ENCODE measurements around the gene SYNJ2.

Gene SYNJ2

GRCh38 chr6:158030380-158031300 lies 49.0 kb downstream of the SYNJ2 start:
- no peak for DNase-seq

GRCh38 chr6:158031381-158032353 lies 50.0 kb downstream of the SYNJ2 start:
- DNase-seq: no peak

- DNase-seq: no peak
Measured at GRCh38 chr6:158032354-158032733, 50.7 kb downstream of the SYNJ2 start.

GRCh38 chr6:158033077-158033750 lies 51.6 kb downstream of the SYNJ2 start:
- no peak for DNase-seq

GRCh38 chr6:158033751-158034702 lies 52.4 kb downstream of the SYNJ2 start:
- no peak for DNase-seq

- DNase-seq: no peak
Measured at GRCh38 chr6:158036261-158036660, 54.6 kb downstream of the SYNJ2 start.

GRCh38 chr6:158037021-158037420 lies 55.4 kb downstream of the SYNJ2 start:
- no peak for DNase-seq

- DNase-seq: no peak
Measured at GRCh38 chr6:158037771-158038170, 56.1 kb downstream of the SYNJ2 start.

GRCh38 chr6:158038291-158039177 lies 56.9 kb downstream of the SYNJ2 start:
- no peak for DNase-seq

GRCh38 chr6:158039178-158039557 lies 57.5 kb downstream of the SYNJ2 start:
- DNase-seq: no peak

GRCh38 chr6:158039571-158040050 lies 57.9 kb downstream of the SYNJ2 start:
- DNase-seq: no peak

GRCh38 chr6:158040051-158040803 lies 58.6 kb downstream of the SYNJ2 start:
- DNase-seq: no peak

GRCh38 chr6:158040804-158041347 lies 59.2 kb downstream of the SYNJ2 start:
- no peak for DNase-seq

GRCh38 chr6:158041370-158041769 lies 59.7 kb downstream of the SYNJ2 start:
- no peak for DNase-seq

- no peak for DNase-seq
Measured at GRCh38 chr6:158041788-158042187, 60.1 kb downstream of the SYNJ2 start.

GRCh38 chr6:158042245-158042798 lies 60.7 kb downstream of the SYNJ2 start:
- no peak for DNase-seq

GRCh38 chr6:158043008-158043407 lies 61.3 kb downstream of the SYNJ2 start:
- no peak for DNase-seq

- no peak for DNase-seq
Measured at GRCh38 chr6:158043586-158044524, 62.2 kb downstream of the SYNJ2 start.
